HG02981 (cell line): Measurements from ENCODE around the gene GPATCH2L.
A peak's percentile ranks its signal among the peaks of the same experiment; 100 is the strongest.

Source experiments
- ATAC-seq: cut with Tn5 transposase; IDR thresholded peaks from one replicate; pipeline ENCODE4 v1.9.1; 2021; ENCODE audit warnings: mild to moderate bottlenecking, moderate library complexity; ENCODE audit not compliant: unreplicated experiment

The GPATCH2L gene

GRCh38 chr14:76135722-76136121 lies 16.0 kb upstream of the GPATCH2L start:
- ATAC-seq, result no peak

GRCh38 chr14:76136476-76137110 lies 15.1 kb upstream of the GPATCH2L start:
- ATAC-seq, result no peak

GRCh38 chr14:76138119-76138757 lies 13.5 kb upstream of the GPATCH2L start:
- no peak for ATAC-seq

GRCh38 chr14:76138758-76139723 lies 12.7 kb upstream of the GPATCH2L start:
- no peak for ATAC-seq

- no peak for ATAC-seq
Observed at GRCh38 chr14:76143642-76144041, 8.1 kb upstream of the GPATCH2L start.

- ATAC-seq, result no peak
Observed at GRCh38 chr14:76146976-76147375, 4.7 kb upstream of the GPATCH2L start.

- ATAC-seq, result no peak
Observed at GRCh38 chr14:76149196-76149595, 2.5 kb upstream of the GPATCH2L start.

- peak; percentile 72 for ATAC-seq
Observed at GRCh38 chr14:76152333-76152681, 585 bp downstream of the GPATCH2L start.

GRCh38 chr14:76153919-76154318 lies 2.2 kb downstream of the GPATCH2L start:
- no peak for ATAC-seq

- no peak for ATAC-seq
Observed at GRCh38 chr14:76154539-76155126, 2.9 kb downstream of the GPATCH2L start.

- ATAC-seq, result no peak
Observed at GRCh38 chr14:76163668-76164363, 12.1 kb downstream of the GPATCH2L start.

- ATAC-seq, result no peak
Observed at GRCh38 chr14:76168531-76168930, 16.8 kb downstream of the GPATCH2L start.

- no peak for ATAC-seq
Observed at GRCh38 chr14:76169776-76170175, 18.1 kb downstream of the GPATCH2L start.

- no peak for ATAC-seq
Observed at GRCh38 chr14:76174982-76175381, 23.3 kb downstream of the GPATCH2L start.

GRCh38 chr14:76175942-76176341 lies 24.2 kb downstream of the GPATCH2L start:
- no peak for ATAC-seq

- ATAC-seq, result no peak
Observed at GRCh38 chr14:76181546-76181945, 29.8 kb downstream of the GPATCH2L start.

- ATAC-seq, result no peak
Observed at GRCh38 chr14:76186308-76187027, 34.7 kb downstream of the GPATCH2L start.

GRCh38 chr14:76191297-76191696 lies 39.6 kb downstream of the GPATCH2L start:
- ATAC-seq, result no peak

GRCh38 chr14:76193696-76194095 lies 42.0 kb downstream of the GPATCH2L start:
- no peak for ATAC-seq

GRCh38 chr14:76194327-76194726 lies 42.6 kb downstream of the GPATCH2L start:
- no peak for ATAC-seq
